K562 (cell line): ENCODE measurements around the gene POM121L12.

Experiments used
- ATF7 ChIP-seq: fragments of 450-650 bp; IDR thresholded peaks from 2 replicates; pipeline ENCODE4 v1.7.1; 2014; ENCODE audit warnings: mild to moderate bottlenecking, moderate library complexity
- CHD4 ChIP-seq: fragments of 200-600 bp; sonication (generic); IDR thresholded peaks from 3 replicates; pipeline ENCODE4 v1.6.1; 2012; ENCODE audit warnings: low read depth, mild to moderate bottlenecking, mixed read lengths, low read length, inconsistent platforms; ENCODE audit not compliant: insufficient read depth, insufficient replicate concordance, poor library complexity, severe bottlenecking
- IRF1 ChIP-seq: sonication (generic); formaldehyde crosslinking; IDR thresholded peaks from 2 replicates; pipeline ENCODE4 v1.8.0; 2022; ENCODE audit warnings: missing genetic modification reagents, mild to moderate bottlenecking, borderline replicate concordance
- JUND ChIP-seq, 2 experiments: IDR thresholded peaks; 2 replicates in 1 of 2; 3 replicates in 1 of 2; pipeline ENCODE4 v1.6.1; 2011; ENCODE audit warnings: borderline replicate concordance in 2 of 2, low read depth in 2 of 2, low read length in 2 of 2, improper control_type of control experiment in 1 of 2, missing biosample characterization in 1 of 2, missing genetic modification characterization in 1 of 2, missing genetic modification reagents in 1 of 2
- MLLT1 ChIP-seq, 2 experiments: fragments of 450-650 bp; IDR thresholded peaks; 2 replicates each; pipeline ENCODE4 v1.6.1; 2016
- NFE2 ChIP-seq: IDR thresholded peaks from 2 replicates; pipeline ENCODE4 v1.6.1; 2014; ENCODE audit warnings: antibody characterized with exemption, low read depth
- POLR2A ChIP-seq: fragments of 450-650 bp; conservative IDR thresholded peaks from 2 replicates; pipeline ENCODE4 v1.6.1; 2016
- SP1 ChIP-seq: sonication (generic); formaldehyde crosslinking; IDR thresholded peaks from 2 replicates; pipeline ENCODE4 v1.8.1; 2022; ENCODE audit warnings: mild to moderate bottlenecking, missing genetic modification reagents
- ZKSCAN8 ChIP-seq: fragments of 200-800 bp; sonication (Bioruptor generic); IDR thresholded peaks from 2 replicates; pipeline ENCODE4 v1.6.1; 2016; ENCODE audit warnings: missing genetic modification characterization, missing compliant biosample characterization
- TF ChIP-seq, protein P1 (sequence below), 3 experiments: IDR thresholded peaks in 2 of 3; conservative IDR thresholded peaks in 1 of 3; 2 replicates each; pipeline ENCODE4 v1.5.1; 2011 to 2012; ENCODE audit warnings: low read length in 3 of 3, mild to moderate bottlenecking in 3 of 3, control low read depth in 2 of 3, improper control_type of control experiment in 1 of 3, inconsistent platforms in 1 of 3, low read depth in 1 of 3, mixed read lengths in 1 of 3, moderate library complexity in 1 of 3; ENCODE audit not compliant: insufficient read depth in 2 of 3
- TF ChIP-seq, protein P2 (sequence below): fragments of 450-650 bp; formaldehyde crosslinking; IDR thresholded peaks from 2 replicates; pipeline ENCODE4 v1.4.0; 2022; ENCODE audit warnings: mild to moderate bottlenecking, moderate library complexity
- TF ChIP-seq, protein P3 (sequence below): fragments of 250-450 bp; sonication (Bioruptor Pico); IDR thresholded peaks from 2 replicates; pipeline ENCODE4 v1.4.0; 2020; ENCODE audit warnings: mild to moderate bottlenecking, moderate library complexity

GRCh38 chr7:53001221-53001620 is 34.2 kb upstream of the POM121L12 start:
- TF ChIP-seq ATF7, result no peak
- no peak for TF ChIP-seq MLLT1 (IDR thresholded peaks at IDR 0.05)
- TF ChIP-seq ZKSCAN8 (CRISPR knock-in tag), result no peak
- TF ChIP-seq, protein P1, sequence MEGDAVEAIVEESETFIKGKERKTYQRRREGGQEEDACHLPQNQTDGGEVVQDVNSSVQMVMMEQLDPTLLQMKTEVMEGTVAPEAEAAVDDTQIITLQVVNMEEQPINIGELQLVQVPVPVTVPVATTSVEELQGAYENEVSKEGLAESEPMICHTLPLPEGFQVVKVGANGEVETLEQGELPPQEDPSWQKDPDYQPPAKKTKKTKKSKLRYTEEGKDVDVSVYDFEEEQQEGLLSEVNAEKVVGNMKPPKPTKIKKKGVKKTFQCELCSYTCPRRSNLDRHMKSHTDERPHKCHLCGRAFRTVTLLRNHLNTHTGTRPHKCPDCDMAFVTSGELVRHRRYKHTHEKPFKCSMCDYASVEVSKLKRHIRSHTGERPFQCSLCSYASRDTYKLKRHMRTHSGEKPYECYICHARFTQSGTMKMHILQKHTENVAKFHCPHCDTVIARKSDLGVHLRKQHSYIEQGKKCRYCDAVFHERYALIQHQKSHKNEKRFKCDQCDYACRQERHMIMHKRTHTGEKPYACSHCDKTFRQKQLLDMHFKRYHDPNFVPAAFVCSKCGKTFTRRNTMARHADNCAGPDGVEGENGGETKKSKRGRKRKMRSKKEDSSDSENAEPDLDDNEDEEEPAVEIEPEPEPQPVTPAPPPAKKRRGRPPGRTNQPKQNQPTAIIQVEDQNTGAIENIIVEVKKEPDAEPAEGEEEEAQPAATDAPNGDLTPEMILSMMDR (IDR thresholded peaks at IDR 0.05 in 2 of 3, conservative IDR thresholded peaks at IDR 0.05 in 1 of 3; ENCODE audit: insufficient read depth in 2 of 3, low read depth in 1 of 3, low read length in 3 of 3), result no peak
- no peak for TF ChIP-seq IRF1 (CRISPR knock-in tag)
- TF ChIP-seq SP1, result no peak
- TF ChIP-seq POLR2A, result no peak
- TF ChIP-seq JUND (IDR thresholded peaks at IDR 0.05; ENCODE audit: borderline replicate concordance, low read depth, low read length), result no peak
- TF ChIP-seq JUND (tag; IDR thresholded peaks at IDR 0.05; ENCODE audit: borderline replicate concordance, low read depth, low read length), result no peak
- TF ChIP-seq CHD4, result no peak
- TF ChIP-seq, protein P2, sequence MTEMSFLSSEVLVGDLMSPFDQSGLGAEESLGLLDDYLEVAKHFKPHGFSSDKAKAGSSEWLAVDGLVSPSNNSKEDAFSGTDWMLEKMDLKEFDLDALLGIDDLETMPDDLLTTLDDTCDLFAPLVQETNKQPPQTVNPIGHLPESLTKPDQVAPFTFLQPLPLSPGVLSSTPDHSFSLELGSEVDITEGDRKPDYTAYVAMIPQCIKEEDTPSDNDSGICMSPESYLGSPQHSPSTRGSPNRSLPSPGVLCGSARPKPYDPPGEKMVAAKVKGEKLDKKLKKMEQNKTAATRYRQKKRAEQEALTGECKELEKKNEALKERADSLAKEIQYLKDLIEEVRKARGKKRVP (CRISPR knock-in tag), result no peak
- TF ChIP-seq, protein P3, sequence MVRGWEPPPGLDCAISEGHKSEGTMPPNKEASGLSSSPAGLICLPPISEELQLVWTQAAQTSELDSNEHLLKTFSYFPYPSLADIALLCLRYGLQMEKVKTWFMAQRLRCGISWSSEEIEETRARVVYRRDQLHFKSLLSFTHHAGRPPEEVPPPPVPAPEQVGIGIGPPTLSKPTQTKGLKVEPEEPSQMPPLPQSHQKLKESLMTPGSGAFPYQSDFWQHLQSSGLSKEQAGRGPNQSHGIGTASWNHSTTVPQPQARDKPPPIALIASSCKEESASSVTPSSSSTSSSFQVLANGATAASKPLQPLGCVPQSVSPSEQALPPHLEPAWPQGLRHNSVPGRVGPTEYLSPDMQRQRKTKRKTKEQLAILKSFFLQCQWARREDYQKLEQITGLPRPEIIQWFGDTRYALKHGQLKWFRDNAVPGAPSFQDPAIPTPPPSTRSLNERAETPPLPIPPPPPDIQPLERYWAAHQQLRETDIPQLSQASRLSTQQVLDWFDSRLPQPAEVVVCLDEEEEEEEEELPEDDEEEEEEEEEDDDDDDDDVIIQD (CRISPR knock-in tag), result no peak
- TF ChIP-seq NFE2, result no peak
